Fibroblast of villous mesenchyme (primary cell): ENCODE measurements around the gene CHN1. TPM values are rescaled to one million over a fixed set of nuclear protein-coding genes. Genes with fewer than 3 reads are reported as not detected.

Source experiments
- DNase-seq: peaks from one replicate; pipeline ENCODE4 v3.0.0-alpha.2; 2010; ENCODE audit warnings: low read depth
- H3K4me3 ChIP-seq: 2 replicates; pipeline ENCODE4 v1.5.1; 2011; ENCODE audit warnings: low read depth, mild to moderate bottlenecking, low read length
- CTCF ChIP-seq: IDR thresholded peaks from 2 replicates; pipeline ENCODE4 v1.5.1; 2012; ENCODE audit warnings: low read depth, mild to moderate bottlenecking, low read length; ENCODE audit not compliant: insufficient read depth
- small RNA-seq: library from RNA; depleted of rRNA; stranded (forward); fragments of <200 nt; gene quantifications from one replicate; pipeline ENCODE3, GENCODE V24; 2012
- total RNA-seq: library from RNA; depleted of rRNA; stranded (reverse); fragments of >200 nt; gene quantifications from 2 replicates; pipeline ENCODE4 v1.2.3, GENCODE V29; 2012

The CHN1 gene
- total RNA-seq, 1 donor = 45.3 TPM

GRCh38 chr2:174756743-174757142 is 248.4 kb downstream of the CHN1 start:
- no peak for DNase-seq
- no peak for TF ChIP-seq CTCF
- H3K4me3 ChIP-seq = no peak overlapping the region

GRCh38 chr2:174753038-174753633 is 252.0 kb downstream of the CHN1 start:
- no peak for DNase-seq
- TF ChIP-seq CTCF = no peak
- no peak overlapping the region for H3K4me3 ChIP-seq

- no peak for TF ChIP-seq CTCF
- no peak for DNase-seq
Observed at GRCh38 chr2:174752403-174753037, 252.7 kb downstream of the CHN1 start.

GRCh38 chr2:174750923-174751441 is 254.2 kb downstream of the CHN1 start:
- DNase-seq = no peak
- H3K4me3 ChIP-seq = no peak overlapping the region
- no peak for TF ChIP-seq CTCF

More at GRCh38 chr2:174752403-174753037, 252.7 kb downstream of the CHN1 start:
- H3K4me3 ChIP-seq = no peak overlapping the region

GRCh38 chr2:174749793-174750192 is 255.4 kb downstream of the CHN1 start:
- TF ChIP-seq CTCF = no peak
- no peak overlapping the region for H3K4me3 ChIP-seq
- DNase-seq = no peak

- peak; percentile 87 for TF ChIP-seq CTCF
- no peak overlapping the region for H3K4me3 ChIP-seq
- DNase-seq = peak; percentile 54
Observed at GRCh38 chr2:174748948-174749347, 256.2 kb downstream of the CHN1 start.

Small RNAs within 50 kb of the gene (small RNA-seq; reads per million reads assigned to genes)
- gene RNU6-1290P (not detected), gene RNU6-763P (not detected)

Other genes starting within 250 kb of the CHN1 start
- gene CHRNA1, start 240.9 kb downstream of the CHN1 start, total RNA-seq = under 0.01 and 0.32 TPM in 2 replicates
- gene ATF2, start 162.8 kb upstream of the CHN1 start, total RNA-seq = 62.5 and 92.4 TPM in 2 replicates
- 136 and 157 TPM in 2 replicates for gene ATP5MC3, start 176.3 kb upstream of the CHN1 start, total RNA-seq